ENCODE data around the gene PPM1N. TPM values are rescaled to one million over a fixed set of nuclear protein-coding genes. Genes with fewer than 3 reads are reported as not detected.
A peak's percentile ranks its signal among the peaks of the same experiment; 100 is the strongest.

Gene PPM1N
- total and polyA plus RNA-seq, 8 donors, result 0.22 to 2.1 (median 0.32) TPM

DNA sequence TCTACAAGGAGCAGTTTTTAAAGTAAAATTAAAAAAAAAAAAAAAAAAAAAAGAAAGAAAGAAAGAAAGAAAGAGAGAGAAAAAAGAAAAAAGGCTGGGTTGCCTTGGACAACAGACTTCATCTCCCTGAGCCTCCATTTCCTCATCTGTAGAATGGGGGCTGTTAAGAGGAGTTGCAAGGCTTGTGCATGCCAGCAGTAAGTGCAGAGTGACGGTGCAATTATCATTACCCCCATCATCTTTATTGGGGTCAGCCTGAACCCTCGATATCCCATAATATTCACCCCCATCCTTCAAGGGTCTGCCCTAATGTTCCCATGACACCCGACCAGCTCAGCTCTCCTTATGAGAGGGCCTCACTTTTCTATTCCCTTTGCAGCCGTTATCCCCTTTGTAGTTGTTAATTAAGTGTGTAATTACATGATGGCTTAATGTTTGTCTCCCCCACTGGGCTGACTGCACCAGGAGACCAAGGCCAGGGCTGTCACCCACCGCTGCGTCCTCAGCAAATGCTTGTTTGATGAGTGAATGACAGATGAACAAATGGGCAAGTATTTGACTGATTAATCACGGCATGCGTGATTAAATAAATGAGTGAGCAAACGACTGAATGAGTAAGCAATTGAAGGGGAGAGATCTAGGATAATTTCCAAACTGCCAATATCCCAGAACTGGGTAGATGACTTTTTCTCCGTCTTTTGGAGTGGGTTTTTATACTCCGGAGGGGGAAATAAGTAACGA is 20.4 kb upstream of the PPM1N start:
- TF ChIP-seq, protein P1, sequence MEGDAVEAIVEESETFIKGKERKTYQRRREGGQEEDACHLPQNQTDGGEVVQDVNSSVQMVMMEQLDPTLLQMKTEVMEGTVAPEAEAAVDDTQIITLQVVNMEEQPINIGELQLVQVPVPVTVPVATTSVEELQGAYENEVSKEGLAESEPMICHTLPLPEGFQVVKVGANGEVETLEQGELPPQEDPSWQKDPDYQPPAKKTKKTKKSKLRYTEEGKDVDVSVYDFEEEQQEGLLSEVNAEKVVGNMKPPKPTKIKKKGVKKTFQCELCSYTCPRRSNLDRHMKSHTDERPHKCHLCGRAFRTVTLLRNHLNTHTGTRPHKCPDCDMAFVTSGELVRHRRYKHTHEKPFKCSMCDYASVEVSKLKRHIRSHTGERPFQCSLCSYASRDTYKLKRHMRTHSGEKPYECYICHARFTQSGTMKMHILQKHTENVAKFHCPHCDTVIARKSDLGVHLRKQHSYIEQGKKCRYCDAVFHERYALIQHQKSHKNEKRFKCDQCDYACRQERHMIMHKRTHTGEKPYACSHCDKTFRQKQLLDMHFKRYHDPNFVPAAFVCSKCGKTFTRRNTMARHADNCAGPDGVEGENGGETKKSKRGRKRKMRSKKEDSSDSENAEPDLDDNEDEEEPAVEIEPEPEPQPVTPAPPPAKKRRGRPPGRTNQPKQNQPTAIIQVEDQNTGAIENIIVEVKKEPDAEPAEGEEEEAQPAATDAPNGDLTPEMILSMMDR (IDR thresholded peaks at IDR 0.05), result no peak
- no peaks in the 10 kb centered on the region for H3K9me3 ChIP-seq
- ATAC-seq, result peak in 2 of 4 donors; percentile 0 to 1
- no peaks in the 10 kb centered on the region for H3K36me3 ChIP-seq
- intact Hi-C loops (cut with DNase I), result loop anchor here in 1 of 3 donors (2.0 kb wide), 1 partner anchor 39 kb away; no protein-coding TSS in a partner anchor
- peaks cover 0 to 4% (median 0%) of the 10 kb centered on the region in 3 donors for H3K4me1 ChIP-seq
- no peak for FAIRE-seq
- H3K27ac ChIP-seq, result peak overlapping the region; percentile 94 to 97 (median 96)
- no peaks in the 10 kb centered on the region for H3K27me3 ChIP-seq
- WGBS, 2 donors, result 5% methylated on average over 12 of the region's 12 CpGs
- H3K4me3 ChIP-seq, result peak overlapping the region in 2 of 4 donors; percentile 41 to 42
- DNase-seq, result peak in 1 of 6 donors; percentile 2

DNA sequence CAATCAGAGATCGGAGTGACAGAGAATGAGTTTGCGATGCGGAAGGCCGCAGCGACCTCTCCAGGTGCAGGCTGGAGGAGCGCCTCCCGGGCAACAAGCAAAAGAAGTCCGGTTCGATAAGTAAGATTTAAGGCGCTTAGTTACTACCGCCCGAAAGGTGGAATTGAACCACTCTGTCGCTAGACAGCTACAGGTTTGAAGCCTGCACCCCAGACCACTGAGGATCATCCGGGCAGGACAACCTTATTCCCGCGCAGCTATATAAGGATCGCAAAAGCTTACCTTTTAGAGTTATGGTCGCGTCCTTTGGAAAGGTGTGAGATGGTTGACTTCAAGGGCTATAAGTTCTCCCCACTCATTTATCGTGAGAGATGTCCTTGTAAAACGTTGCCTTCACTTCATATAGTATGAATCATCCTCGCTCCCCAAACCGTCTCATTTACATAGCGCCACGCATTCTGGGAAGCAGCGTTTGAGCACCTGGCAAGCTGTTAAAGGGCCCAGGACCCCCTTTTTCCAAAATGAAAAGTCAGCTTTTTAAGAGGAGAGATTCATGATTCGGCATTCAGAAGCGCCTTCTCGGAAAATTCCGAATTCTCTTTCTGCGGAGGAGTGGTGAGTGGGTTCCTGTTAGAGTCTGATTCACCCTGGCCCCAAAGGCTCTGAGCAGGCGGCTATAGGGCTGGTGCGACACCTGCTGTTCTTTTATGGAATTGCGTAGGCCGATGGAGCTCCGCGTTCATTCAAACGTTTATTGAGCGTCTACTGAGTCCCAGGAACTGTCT is 19.6 kb upstream of the PPM1N start:
- peak overlapping the region in 3 of 4 donors; percentile 2 to 42 (median 41) for H3K4me3 ChIP-seq
- H3K27ac ChIP-seq, result peak overlapping the region; percentile 94 to 97 (median 96)
- intact Hi-C loops (cut with DNase I), result loop anchor here in 1 of 3 donors (2.0 kb wide), 1 partner anchor 40 kb away; no protein-coding TSS in a partner anchor
- WGBS, 2 donors, result 0% methylated on average over 39 of the region's 39 CpGs
- H3K27me3 ChIP-seq, result no peaks in the 10 kb centered on the region
- H3K4me1 ChIP-seq, result peaks cover 0 to 4% (median 0%) of the 10 kb centered on the region in 3 donors
- H3K36me3 ChIP-seq, result no peaks in the 10 kb centered on the region
- FAIRE-seq (peak; percentile 75), DNase-seq (peak; percentile 81 to 91 (median 88)), ATAC-seq (peak; percentile 95 to 96 (median 95))
- TF ChIP-seq, protein P1 (IDR thresholded peaks at IDR 0.05), result peak; percentile 89 to 96 (median 94)
- H3K9me3 ChIP-seq, result no peaks in the 10 kb centered on the region

DNA sequence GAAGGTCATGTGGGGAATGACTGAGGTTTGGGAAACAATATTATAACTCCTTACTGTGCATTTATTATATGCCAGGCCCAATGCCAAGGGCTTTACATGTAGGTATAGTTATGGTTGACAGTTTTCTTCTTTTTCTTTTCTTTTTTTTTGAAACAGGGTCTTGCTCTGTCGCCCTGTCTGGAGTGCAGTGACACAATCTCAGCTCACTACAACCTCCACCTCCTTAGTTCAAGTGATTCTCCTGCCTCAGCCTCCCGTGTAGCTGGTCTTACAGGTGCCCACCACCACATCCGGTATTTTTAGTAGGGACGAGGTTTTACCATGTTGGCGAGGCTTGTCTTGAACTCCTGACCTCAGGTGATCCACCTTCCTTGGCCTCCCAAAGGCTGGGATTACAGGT is 15.2 kb upstream of the PPM1N start:
- FAIRE-seq (no peak), DNase-seq (no peak), ATAC-seq (no peak)
- H3K27ac ChIP-seq, result no peak overlapping the region
- peaks cover 0 to 2% (median 0%) of the 10 kb centered on the region in 3 donors for H3K4me1 ChIP-seq
- TF ChIP-seq, protein P1 (IDR thresholded peaks at IDR 0.05), result no peak
- no peaks in the 10 kb centered on the region for H3K36me3 ChIP-seq
- no peak overlapping the region for H3K4me3 ChIP-seq
- H3K27me3 ChIP-seq, result no peaks in the 10 kb centered on the region
- 75 to 86% methylated on average over 5 of the region's 5 CpGs for WGBS, 2 donors
- no peaks in the 10 kb centered on the region for H3K9me3 ChIP-seq
- intact Hi-C loops (cut with DNase I), result loop anchor here in 1 of 3 donors (5.0 kb wide), 1 partner anchor 46 kb away; no protein-coding TSS in a partner anchor

DNA sequence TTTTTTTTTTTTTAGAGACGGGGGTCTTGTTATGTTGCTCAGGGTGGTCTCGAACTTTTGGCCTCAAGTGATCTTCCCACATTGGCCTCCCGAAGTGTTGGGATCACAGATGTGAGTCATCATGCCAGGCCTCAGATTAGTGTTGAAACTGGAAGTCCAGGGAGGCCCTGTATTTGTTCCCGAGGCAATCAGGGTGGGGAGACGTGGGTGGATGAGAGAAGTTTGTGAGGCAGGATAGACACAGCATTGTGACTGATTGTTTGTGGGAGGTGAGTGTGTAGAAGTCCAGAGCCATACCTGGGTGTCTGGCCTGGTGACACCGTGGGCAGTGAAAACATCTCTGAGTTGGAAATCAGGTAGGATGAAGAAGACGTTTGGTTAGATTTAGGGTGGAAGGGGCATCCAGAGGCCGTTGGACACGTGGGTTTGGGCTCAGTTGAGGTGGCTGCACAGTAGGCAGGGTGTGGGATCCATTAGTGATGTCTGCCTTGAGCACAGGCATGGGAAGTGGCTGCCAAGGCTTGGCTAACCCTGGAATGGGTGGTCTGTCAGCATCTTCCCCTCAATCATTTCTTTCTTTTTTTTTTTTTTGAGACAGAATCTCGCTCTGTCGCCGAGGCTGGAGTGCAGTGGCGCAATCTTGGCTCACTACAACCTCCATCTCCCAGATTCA is 13.8 kb upstream of the PPM1N start:
- H3K9me3 ChIP-seq, result no peaks in the 10 kb centered on the region
- TF ChIP-seq, protein P1 (IDR thresholded peaks at IDR 0.05), result no peak
- no peaks in the 10 kb centered on the region for H3K36me3 ChIP-seq
- no peaks in the 10 kb centered on the region for H3K4me1 ChIP-seq
- DNase-seq, result no peak
- ATAC-seq, result no peak
- WGBS, 2 donors, result 58 to 65% methylated on average over 13 of the region's 13 CpGs
- no peak for FAIRE-seq
- no peak overlapping the region for H3K27ac ChIP-seq
- intact Hi-C loops (cut with DNase I), result loop anchor here in 1 of 3 donors (5.0 kb wide), 1 partner anchor 47 kb away; no protein-coding TSS in a partner anchor
- no peak overlapping the region for H3K4me3 ChIP-seq
- H3K27me3 ChIP-seq, result no peaks in the 10 kb centered on the region

All from pancreas (tissue), 10 donors.